ENCODE results near the gene GRM7.

- TF ChIP-seq CTCF (IDR thresholded peaks at IDR 0.05) (no peak), EZH2 (IDR thresholded peaks at IDR 0.05) (no peak), EZH2phosphoT487 (IDR thresholded peaks at IDR 0.05) (no peak)
Measured at GRCh38 chr3:7700977-7701376, 840.1 kb downstream of the GRM7 start.

All from neural progenitor cell (in vitro differentiated cells).